ENCODE measurements around the gene SKAP2.

GRCh38 chr7:26670290-26670689, 194.1 kb downstream of the SKAP2 start:
- TF ChIP-seq CTCF (IDR thresholded peaks at IDR 0.05 in 2 of 3, conservative IDR thresholded peaks at IDR 0.05 in 1 of 3; ENCODE audit: borderline replicate concordance in 1 of 3, insufficient read depth in 1 of 3, low read depth in 2 of 3, low read length in 2 of 3): no peak
- no peak for TF ChIP-seq POLR2AphosphoS5 (IDR thresholded peaks at IDR 0.05; ENCODE audit: low read depth, low read length)
- TF ChIP-seq EZH2phosphoT487 (IDR thresholded peaks at IDR 0.05; ENCODE audit: borderline replicate concordance): no peak
- no peak for TF ChIP-seq POLR2A (IDR thresholded peaks at IDR 0.05; ENCODE audit: borderline replicate concordance, extremely low read depth, insufficient read depth, insufficient read length)
- TF ChIP-seq ZFX (IDR thresholded peaks at IDR 0.05): no peak
- TF ChIP-seq JUND (IDR thresholded peaks at IDR 0.05): no peak
- no peak for TF ChIP-seq YY1 (IDR thresholded peaks at IDR 0.05; ENCODE audit: extremely low read depth, insufficient replicate concordance, low read depth, low read length)
- no peak for TF ChIP-seq ATF3 (IDR thresholded peaks at IDR 0.05)
- TF ChIP-seq MAX (IDR thresholded peaks at IDR 0.05): no peak
- no peak for TF ChIP-seq ZNF274 (IDR thresholded peaks at IDR 0.05; ENCODE audit: low read depth, low read length)
- no peak for TF ChIP-seq EZH2 (IDR thresholded peaks at IDR 0.05)
- no peak for TF ChIP-seq REST (IDR thresholded peaks at IDR 0.05; ENCODE audit: low read depth)
